SK-N-SH (cell line): ENCODE data around the gene HAPLN2. TPM values are rescaled to one million over a fixed set of nuclear protein-coding genes. Genes with fewer than 3 reads are reported as not detected.
A peak's percentile ranks its signal among the peaks of the same experiment; 100 is the strongest.

Experiments used
- CTCF ChIA-PET: fragments of 300-600, 350-600 bp; formaldehyde crosslinking; extraction: SDS; loops from one replicate; lab custom pipeline; 2021; lab: Yijun Ruan, JAX
- POLR2A ChIA-PET: fragments of 350-600 bp; sonication (Branson Sonifier 250); formaldehyde crosslinking; extraction: SDS; loops from one replicate; lab custom pipeline; 2020; ENCODE audit warnings: antibody characterized with exemption, inconsistent platforms; lab: Yijun Ruan, JAX
- DNase-seq: peaks from one replicate; pipeline ENCODE4 v3.0.0; 2012
- H2AFZ ChIP-seq: fragments of 200-600 bp; sonication (generic); 2 replicates; pipeline ENCODE4 v1.8.1; 2016; ENCODE audit warnings: antibody characterized with exemption, mild to moderate bottlenecking, low read depth
- H3F3A ChIP-seq: fragments of 200-600 bp; sonication (generic); replicated peaks from 2 replicates; pipeline ENCODE3; 2016; ENCODE audit warnings: antibody characterized with exemption, mild to moderate bottlenecking; ENCODE audit not compliant: insufficient read depth
- H3K27ac ChIP-seq, 2 experiments: fragments of 200-500 bp in 1 of 2; fragments of 200-600 bp in 1 of 2; sonication (Bioruptor generic) in 1 of 2; sonication (generic), shearing (Covaris generic) in 1 of 2; 2 replicates each; pipeline versions ENCODE4 v1.5.1 to v1.6.1; 2014 to 2016; ENCODE audit warnings: low read depth in 2 of 2, inconsistent platforms in 1 of 2, low read length in 1 of 2, mild to moderate bottlenecking in 1 of 2, mixed read lengths in 1 of 2
- H3K27me3 ChIP-seq: fragments of 200-600 bp; sonication (generic), shearing (Covaris generic); 2 replicates; pipeline ENCODE4 v1.6.1; 2016; ENCODE audit warnings: mixed run types; ENCODE audit not compliant: insufficient read depth
- H3K36me3 ChIP-seq, 2 experiments: fragments of 200-500 bp in 1 of 2; fragments of 200-600 bp in 1 of 2; sonication (Bioruptor generic) in 1 of 2; sonication (generic) in 1 of 2; replicated peaks in 1 of 2; 2 replicates each; pipeline versions ENCODE3 to v1.5.1; 2014 to 2016; ENCODE audit warnings: low read length in 1 of 2, mild to moderate bottlenecking in 1 of 2; ENCODE audit not compliant: insufficient read depth in 2 of 2, control insufficient read depth in 1 of 2
- H3K4me1 ChIP-seq, 2 experiments: fragments of 200-500 bp in 1 of 2; fragments of 200-600 bp in 1 of 2; sonication (Bioruptor generic) in 1 of 2; sonication (generic), shearing (Covaris generic) in 1 of 2; 2 replicates each; pipeline versions ENCODE4 v1.5.1 to v1.6.1; 2014 to 2016; ENCODE audit warnings: low read depth in 1 of 2, low read length in 1 of 2, mixed run types in 1 of 2; ENCODE audit not compliant: insufficient read depth in 2 of 2, control insufficient read depth in 1 of 2
- H3K4me2 ChIP-seq: fragments of 200-600 bp; sonication (generic), shearing (Covaris generic); 2 replicates; pipeline ENCODE4 v1.6.1; 2017; ENCODE audit warnings: mixed run types
- H3K4me3 ChIP-seq, 2 experiments: fragments of 200-500 bp in 1 of 2; fragments of 200-600 bp in 1 of 2; sonication (Bioruptor generic) in 1 of 2; sonication (generic), shearing (Covaris generic) in 1 of 2; 2 replicates each; pipeline versions ENCODE4 v1.5.1 to v1.8.1; 2014 to 2016; ENCODE audit warnings: low read depth in 2 of 2, inconsistent platforms in 1 of 2, low read length in 1 of 2, mild to moderate bottlenecking in 1 of 2, mixed read lengths in 1 of 2, moderate library complexity in 1 of 2
- H3K79me2 ChIP-seq: fragments of 200-600 bp; sonication (generic); 2 replicates; pipeline ENCODE4 v1.8.1; 2017; ENCODE audit warnings: mild to moderate bottlenecking; ENCODE audit not compliant: insufficient read depth
- H3K9ac ChIP-seq: fragments of 200-600 bp; sonication (generic); 2 replicates; pipeline ENCODE4 v1.6.1; 2017; ENCODE audit warnings: mixed run types
- H3K9me2 ChIP-seq: fragments of 200-600 bp; sonication (generic); 2 replicates; pipeline ENCODE4 v1.6.1; 2017; ENCODE audit warnings: mixed run types
- H3K9me3 ChIP-seq: fragments of 200-600 bp; sonication (generic); 2 replicates; pipeline ENCODE4 v1.6.1; 2017; ENCODE audit warnings: mixed run types, mild to moderate bottlenecking, moderate library complexity
- H4K20me1 ChIP-seq: fragments of 200-600 bp; sonication (generic); 2 replicates; pipeline ENCODE4 v1.6.1; 2017; ENCODE audit warnings: mild to moderate bottlenecking, mixed run types; ENCODE audit not compliant: insufficient read depth
- FOSL2 ChIP-seq: IDR thresholded peaks from 2 replicates; pipeline ENCODE4 v1.4.0; 2012; ENCODE audit warnings: low read depth, mild to moderate bottlenecking, moderate library complexity, borderline replicate concordance
- FOXJ3 ChIP-seq: sonication (generic); formaldehyde crosslinking; IDR thresholded peaks from 2 replicates; pipeline ENCODE4 v1.5.1; 2020; ENCODE audit warnings: mild to moderate bottlenecking, missing genetic modification reagents
- FOXM1 ChIP-seq: IDR thresholded peaks from 2 replicates; pipeline ENCODE4 v1.4.0; 2012; ENCODE audit warnings: low read depth, mild to moderate bottlenecking
- GABPA ChIP-seq: IDR thresholded peaks from 2 replicates; pipeline ENCODE4 v1.4.0; 2012; ENCODE audit warnings: low read depth, mild to moderate bottlenecking
- GATA2 ChIP-seq: sonication (generic); formaldehyde crosslinking; IDR thresholded peaks from 2 replicates; pipeline ENCODE4 v1.5.0; 2020; ENCODE audit warnings: mild to moderate bottlenecking, missing genetic modification reagents
- IRF3 ChIP-seq: fragments of 150-350 bp; IDR thresholded peaks from 2 replicates; pipeline ENCODE4 v1.6.1; 2016; ENCODE audit warnings: mild to moderate bottlenecking, low read depth, low read length
- MEF2A ChIP-seq: IDR thresholded peaks from 2 replicates; pipeline ENCODE4 v1.4.0; 2012; ENCODE audit warnings: low read depth, borderline replicate concordance
- MXI1 ChIP-seq: IDR thresholded peaks from 2 replicates; pipeline ENCODE4 v1.6.1; 2012; ENCODE audit warnings: mild to moderate bottlenecking, low read depth, low read length, improper control_type of control experiment
- POLR2AphosphoS5 ChIP-seq: IDR thresholded peaks from 2 replicates; pipeline ENCODE4 v1.6.1; 2012; ENCODE audit warnings: low read depth, low read length
- RCOR1 ChIP-seq: fragments of 150-350 bp; IDR thresholded peaks from 2 replicates; pipeline ENCODE4 v1.6.1; 2017; ENCODE audit warnings: antibody characterized with exemption, low read length
- RXRA ChIP-seq: IDR thresholded peaks from 2 replicates; pipeline ENCODE4 v1.4.0; 2012; ENCODE audit warnings: low read depth, mild to moderate bottlenecking, borderline replicate concordance
- SIN3A ChIP-seq: IDR thresholded peaks from 2 replicates; pipeline ENCODE4 v1.6.1; 2012; ENCODE audit warnings: low read depth, mild to moderate bottlenecking, low read length, moderate library complexity, borderline replicate concordance
- SMC3 ChIP-seq: IDR thresholded peaks from 2 replicates; pipeline ENCODE4 v1.6.1; 2012; ENCODE audit warnings: low read depth, low read length, improper control_type of control experiment
- WGBS: methylation state at CpG from one replicate; pipeline ENCODE4 v1.1.6; 2017; ENCODE audit warnings: low lambda C conversion rate; 5-methylcytosine and 5-hydroxymethylcytosine counted together
- polyA plus RNA-seq, 3 experiments: library from polyadenylated mRNA; depleted of rRNA; stranded (reverse); fragments of >200 nt; gene quantifications; 2 replicates each; pipeline ENCODE4 v1.2.3, GENCODE V29; 2012
- TF ChIP-seq, protein P1 (sequence below): IDR thresholded peaks from 2 replicates; pipeline ENCODE4 v1.4.0; 2012; ENCODE audit warnings: low read depth

The HAPLN2 gene
- polyA plus RNA-seq, 1 of the 3 experiments (the other 2 are of a cell fraction): 0.20 TPM

GRCh38 chr1:156670791-156671190 is 51.6 kb downstream of the HAPLN2 start:
- CTCF ChIA-PET: interaction anchor here (2.2 to 25.8 kb wide), 4 partner anchors 10 to 46 kb away, joined by 7 to 682 read pairs (median 18); no protein-coding TSS in a partner anchor

GRCh38 chr1:156671804-156672203 is 52.6 kb downstream of the HAPLN2 start:
- H2AFZ ChIP-seq: no peak overlapping the region
- H4K20me1 ChIP-seq: peaks cover 10% of the 10 kb centered on the region; the same call in 1 of the 2 replicates
- H3F3A ChIP-seq: peaks cover 3% of the 10 kb centered on the region
- WGBS: 94% methylated on average over 2 of the region's 2 CpGs
- no peaks in the 10 kb centered on the region for H3K9me2 ChIP-seq
- CTCF ChIA-PET: interaction anchor here (0.8 to 25.8 kb wide), 6 partner anchors 11 to 268 kb away, joined by 3 to 682 read pairs (median 8); no protein-coding TSS in a partner anchor
- no peak overlapping the region for H3K4me2 ChIP-seq
- peaks cover 21 to 75% of the 10 kb centered on the region in 2 experiments; a peak in 3 of 4 replicates for H3K4me1 ChIP-seq
- no peaks in the 10 kb centered on the region for H3K9me3 ChIP-seq
- no peak overlapping the region for H3K9ac ChIP-seq
- H3K36me3 ChIP-seq: peaks cover 12 to 26% of the 10 kb centered on the region in 2 experiments
- POLR2A ChIA-PET: no interaction called here
- H3K27me3 ChIP-seq: no peaks in the 10 kb centered on the region
- H3K4me3 ChIP-seq: no peak overlapping the region
- TF ChIP-seq RCOR1 (no peak), FOXM1 (no peak), MEF2A (no peak), FOXJ3 (CRISPR knock-in tag) (no peak), GABPA (no peak), RXRA (no peak)
- no peak for DNase-seq
- no peak overlapping the region; a peak in 1 of 4 replicates for H3K27ac ChIP-seq
- H3K79me2 ChIP-seq: peaks cover 15% of the 10 kb centered on the region

More at GRCh38 chr1:156670791-156671190, 51.6 kb downstream of the HAPLN2 start:
- Histone ChIP-seq H3K36me3 (peaks cover 12 to 26% of the 10 kb centered on the region in 2 experiments), H3K4me3 (no peak overlapping the region), H2AFZ (no peak overlapping the region), H3F3A (no peaks in the 10 kb centered on the region), H3K27me3 (no peaks in the 10 kb centered on the region), H3K4me1 (peaks cover 15 to 65% of the 10 kb centered on the region in 2 experiments; a peak in 3 of 4 replicates), H3K9me2 (no peaks in the 10 kb centered on the region), H3K27ac (peak overlapping the region in 1 of 2 experiments; percentile 51; a peak in 1 of 4 replicates), H3K9ac (no peak overlapping the region), H4K20me1 (peaks cover 10% of the 10 kb centered on the region; the same call in 1 of the 2 replicates), H3K4me2 (no peak overlapping the region), H3K79me2 (peaks cover 6% of the 10 kb centered on the region), H3K9me3 (no peaks in the 10 kb centered on the region)
- 67% methylated on average over 3 of the region's 4 CpGs for whole genome bisulfite sequencing
- DNase-seq: no peak
- POLR2A ChIA-PET: no interaction called here
- TF ChIP-seq SMC3 (no peak), IRF3 (no peak), GABPA (no peak), GATA2 (CRISPR knock-in tag) (no peak), MXI1 (no peak), FOSL2 (no peak), SIN3A (no peak), POLR2AphosphoS5 (no peak)
- TF ChIP-seq, protein P1, sequence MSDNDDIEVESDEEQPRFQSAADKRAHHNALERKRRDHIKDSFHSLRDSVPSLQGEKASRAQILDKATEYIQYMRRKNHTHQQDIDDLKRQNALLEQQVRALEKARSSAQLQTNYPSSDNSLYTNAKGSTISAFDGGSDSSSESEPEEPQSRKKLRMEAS: no peak
